Measurements from ENCODE around the gene UGT1A9.

UGT1A9 gene

DNA sequence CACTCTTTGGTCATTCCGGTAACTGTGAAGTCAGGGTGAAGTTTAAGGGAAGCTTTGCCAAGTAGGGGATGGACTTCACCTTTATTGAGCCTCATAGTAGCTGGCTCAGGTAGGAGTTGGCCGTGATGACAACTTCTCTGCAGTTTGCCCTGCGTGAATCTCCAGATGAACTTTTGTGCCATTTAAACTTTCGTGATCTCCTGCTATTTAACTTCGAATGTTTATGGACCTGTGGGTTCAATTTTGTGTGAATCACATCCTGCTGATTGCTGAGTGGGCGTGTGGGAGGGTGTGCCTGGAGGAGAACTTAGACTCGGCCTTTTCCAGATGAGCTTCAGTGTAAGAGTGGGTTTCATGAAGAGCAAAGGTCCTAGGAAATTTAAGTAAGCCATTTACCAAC, 92.6 kb downstream of the UGT1A9 start:
- DNase-seq (ENCODE audit: low read depth), result peak; percentile 67
- TF ChIP-seq CTCF (conservative IDR thresholded peaks at IDR 0.05; ENCODE audit: low read depth, low read length), result no peak

GRCh38 chr2:233764761-233765160, 93.1 kb downstream of the UGT1A9 start:
- H3K4me3 ChIP-seq (ENCODE audit: low read depth, low read length), result no peak overlapping the region
- no peak for TF ChIP-seq CTCF (conservative IDR thresholded peaks at IDR 0.05; ENCODE audit: low read depth, low read length)
- DNase-seq (ENCODE audit: low read depth), result no peak

More for the DNA sequence above, 92.6 kb downstream of the UGT1A9 start:
- H3K4me3 ChIP-seq (ENCODE audit: low read depth, low read length), result no peak overlapping the region

GRCh38 chr2:233766416-233766815, 94.7 kb downstream of the UGT1A9 start:
- no peak for DNase-seq (ENCODE audit: low read depth)
- TF ChIP-seq CTCF (conservative IDR thresholded peaks at IDR 0.05; ENCODE audit: low read depth, low read length), result no peak
- no peak overlapping the region for H3K4me3 ChIP-seq (ENCODE audit: low read depth, low read length)

- no peak for TF ChIP-seq CTCF (conservative IDR thresholded peaks at IDR 0.05; ENCODE audit: low read depth, low read length)
- no peak for DNase-seq (ENCODE audit: low read depth)
- H3K4me3 ChIP-seq (ENCODE audit: low read depth, low read length), result no peak overlapping the region
These were observed 96.4 kb downstream of the UGT1A9 start for GRCh38 chr2:233768076-233768475.

GRCh38 chr2:233769260-233769659, 97.6 kb downstream of the UGT1A9 start:
- DNase-seq (ENCODE audit: low read depth), result no peak
- no peak for TF ChIP-seq CTCF (conservative IDR thresholded peaks at IDR 0.05; ENCODE audit: low read depth, low read length)
- H3K4me3 ChIP-seq (ENCODE audit: low read depth, low read length), result no peak overlapping the region

- DNase-seq (ENCODE audit: low read depth), result no peak
- TF ChIP-seq CTCF (conservative IDR thresholded peaks at IDR 0.05; ENCODE audit: low read depth, low read length), result no peak
- no peak overlapping the region for H3K4me3 ChIP-seq (ENCODE audit: low read depth, low read length)
These were observed 100.5 kb downstream of the UGT1A9 start for GRCh38 chr2:233772153-233772552.

DNA sequence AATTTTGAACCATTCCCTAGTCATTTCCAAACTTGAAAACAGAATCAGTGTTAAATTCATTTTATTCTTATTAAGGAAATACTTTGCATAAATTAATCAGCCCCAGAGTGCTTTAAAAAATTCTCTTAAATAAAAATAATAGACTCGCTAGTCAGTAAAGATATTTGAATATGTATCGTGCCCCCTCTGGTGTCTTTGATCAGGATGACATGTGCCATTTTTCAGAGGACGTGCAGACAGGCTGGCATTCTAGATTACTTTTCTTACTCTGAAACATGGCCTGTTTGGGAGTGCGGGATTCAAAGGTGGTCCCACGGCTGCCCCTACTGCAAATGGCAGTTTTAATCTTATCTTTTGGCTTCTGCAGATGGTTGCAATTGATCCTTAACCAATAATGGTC, 100.9 kb downstream of the UGT1A9 start:
- no peak for TF ChIP-seq CTCF (conservative IDR thresholded peaks at IDR 0.05; ENCODE audit: low read depth, low read length)
- DNase-seq (ENCODE audit: low read depth), result no peak
- no peak overlapping the region for H3K4me3 ChIP-seq (ENCODE audit: low read depth, low read length)
